SK-N-MC (cell line): ENCODE results near the gene ZNF141.

ENCODE experiments used
- EZH2 ChIP-seq: fragments of 200-600 bp; sonication (generic); IDR thresholded peaks from one replicate; pipeline ENCODE4 v1.6.1; 2017; ENCODE audit warnings: antibody characterized with exemption
- POLR2AphosphoS5 ChIP-seq: IDR thresholded peaks from 2 replicates; pipeline ENCODE4 v1.6.1; 2012; ENCODE audit warnings: mild to moderate bottlenecking, low read depth, low read length, borderline replicate concordance

- TF ChIP-seq POLR2AphosphoS5 (no peak), EZH2 (no peak)
Measured at GRCh38 chr4:314296-314903, 23.2 kb upstream of the ZNF141 start.
